Measurements from ENCODE around the gene ANK3.

Gene ANK3

DNA sequence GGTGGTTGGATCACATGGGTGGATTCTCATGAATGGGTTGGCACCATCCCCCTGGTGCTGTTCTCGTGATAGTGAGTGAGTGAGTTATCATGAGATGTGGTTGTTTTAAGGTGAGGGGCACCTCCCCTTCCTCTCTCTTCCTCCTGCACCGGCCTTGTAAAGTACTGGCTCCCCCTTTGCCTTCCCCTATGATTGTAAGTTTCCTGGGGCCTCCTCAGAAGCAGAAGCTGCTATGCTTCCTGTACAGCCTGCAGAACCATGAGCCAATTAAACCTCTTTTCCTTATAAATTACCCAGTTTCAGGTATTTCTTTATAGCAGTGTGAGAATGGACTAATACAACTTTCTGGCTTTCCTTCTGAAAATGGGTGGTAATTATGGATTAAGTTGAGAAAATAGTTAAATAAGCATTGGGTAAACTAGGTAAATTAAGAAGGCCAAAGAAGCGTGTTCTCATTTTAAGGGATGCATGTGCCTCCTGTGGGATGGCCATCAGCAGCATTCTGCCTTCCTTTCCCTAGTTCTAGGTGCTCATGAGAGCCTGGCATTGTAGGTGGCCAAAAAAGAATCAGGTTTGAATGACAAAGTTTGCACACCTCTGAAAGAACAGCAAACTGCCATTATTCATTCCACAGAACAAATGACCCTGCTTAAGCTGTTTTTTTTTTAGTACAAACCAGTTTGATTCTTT, 242.0 kb downstream of the ANK3 start:
- H3K4me3 Mint-ChIP-seq: no peak overlapping the region
- TF ChIP-seq, protein P1, sequence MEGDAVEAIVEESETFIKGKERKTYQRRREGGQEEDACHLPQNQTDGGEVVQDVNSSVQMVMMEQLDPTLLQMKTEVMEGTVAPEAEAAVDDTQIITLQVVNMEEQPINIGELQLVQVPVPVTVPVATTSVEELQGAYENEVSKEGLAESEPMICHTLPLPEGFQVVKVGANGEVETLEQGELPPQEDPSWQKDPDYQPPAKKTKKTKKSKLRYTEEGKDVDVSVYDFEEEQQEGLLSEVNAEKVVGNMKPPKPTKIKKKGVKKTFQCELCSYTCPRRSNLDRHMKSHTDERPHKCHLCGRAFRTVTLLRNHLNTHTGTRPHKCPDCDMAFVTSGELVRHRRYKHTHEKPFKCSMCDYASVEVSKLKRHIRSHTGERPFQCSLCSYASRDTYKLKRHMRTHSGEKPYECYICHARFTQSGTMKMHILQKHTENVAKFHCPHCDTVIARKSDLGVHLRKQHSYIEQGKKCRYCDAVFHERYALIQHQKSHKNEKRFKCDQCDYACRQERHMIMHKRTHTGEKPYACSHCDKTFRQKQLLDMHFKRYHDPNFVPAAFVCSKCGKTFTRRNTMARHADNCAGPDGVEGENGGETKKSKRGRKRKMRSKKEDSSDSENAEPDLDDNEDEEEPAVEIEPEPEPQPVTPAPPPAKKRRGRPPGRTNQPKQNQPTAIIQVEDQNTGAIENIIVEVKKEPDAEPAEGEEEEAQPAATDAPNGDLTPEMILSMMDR (IDR thresholded peaks at IDR 0.05; ENCODE audit: unreplicated experiment in 3 of 3): no peak
- H3K36me3 Mint-ChIP-seq (ENCODE audit: low read depth): peaks cover 8% of the 10 kb centered on the region
- H3K27ac Mint-ChIP-seq: peak overlapping the region; percentile 90 to 94 (median 91)
- H3K27me3 Mint-ChIP-seq (ENCODE audit: low read depth): no peaks in the 10 kb centered on the region
- H3K9me3 Mint-ChIP-seq: no peaks in the 10 kb centered on the region
- peaks cover 43% of the 10 kb centered on the region for H3K4me1 Mint-ChIP-seq

DNA sequence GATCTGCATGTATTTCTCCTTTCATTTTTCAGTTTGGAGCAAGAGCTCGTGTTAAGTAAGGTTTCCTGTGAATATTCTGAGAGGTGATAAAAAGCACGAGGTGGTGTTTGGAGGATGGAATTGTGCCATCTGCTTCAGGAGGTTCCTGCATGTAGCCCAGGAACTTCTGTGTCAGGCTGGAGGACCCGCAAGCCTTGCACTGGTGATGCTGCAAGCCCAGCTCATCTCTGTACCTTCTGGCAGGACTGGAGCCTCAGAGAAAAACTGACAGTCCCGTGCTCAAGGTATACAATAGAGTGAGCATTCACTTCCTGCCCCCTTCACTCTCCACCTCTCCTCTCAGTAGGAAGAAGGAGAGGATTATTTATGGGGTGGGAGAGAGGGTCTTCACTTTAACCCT, 242.7 kb downstream of the ANK3 start:
- TF ChIP-seq, protein P1 (IDR thresholded peaks at IDR 0.05; ENCODE audit: unreplicated experiment in 3 of 3): no peak
- H3K4me3 Mint-ChIP-seq: no peak overlapping the region
- peaks cover 43% of the 10 kb centered on the region for H3K4me1 Mint-ChIP-seq
- H3K27ac Mint-ChIP-seq: peak overlapping the region; percentile 74 to 94 (median 91)
- peaks cover 8% of the 10 kb centered on the region for H3K36me3 Mint-ChIP-seq (ENCODE audit: low read depth)
- H3K27me3 Mint-ChIP-seq (ENCODE audit: low read depth): no peaks in the 10 kb centered on the region
- no peaks in the 10 kb centered on the region for H3K9me3 Mint-ChIP-seq

DNA sequence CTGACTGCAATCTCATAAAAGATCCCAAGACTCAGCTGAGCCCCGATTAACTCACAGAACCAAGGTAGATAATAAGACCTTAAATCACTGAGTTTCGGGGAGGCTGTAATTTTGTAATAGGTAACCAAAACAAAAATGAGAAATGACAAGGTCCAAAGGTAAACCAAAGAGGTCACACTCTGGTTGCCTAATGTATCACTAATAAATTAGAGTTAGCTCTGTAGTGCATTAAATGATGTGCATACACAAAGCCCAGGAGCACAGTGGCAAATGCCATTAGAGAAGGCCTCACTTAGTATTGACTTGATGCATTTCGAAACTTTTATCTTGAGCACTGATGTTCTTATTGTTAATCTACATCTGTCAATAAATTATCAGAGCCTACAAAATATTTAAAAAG, 245.6 kb downstream of the ANK3 start:
- H3K27ac Mint-ChIP-seq: peak overlapping the region; percentile 47 to 73 (median 67)
- no peaks in the 10 kb centered on the region for H3K36me3 Mint-ChIP-seq (ENCODE audit: low read depth)
- no peak overlapping the region for H3K4me3 Mint-ChIP-seq
- no peaks in the 10 kb centered on the region for H3K9me3 Mint-ChIP-seq
- H3K27me3 Mint-ChIP-seq (ENCODE audit: low read depth): no peaks in the 10 kb centered on the region
- H3K4me1 Mint-ChIP-seq: peaks cover 32% of the 10 kb centered on the region
- TF ChIP-seq, protein P1 (IDR thresholded peaks at IDR 0.05; ENCODE audit: unreplicated experiment in 3 of 3): no peak

DNA sequence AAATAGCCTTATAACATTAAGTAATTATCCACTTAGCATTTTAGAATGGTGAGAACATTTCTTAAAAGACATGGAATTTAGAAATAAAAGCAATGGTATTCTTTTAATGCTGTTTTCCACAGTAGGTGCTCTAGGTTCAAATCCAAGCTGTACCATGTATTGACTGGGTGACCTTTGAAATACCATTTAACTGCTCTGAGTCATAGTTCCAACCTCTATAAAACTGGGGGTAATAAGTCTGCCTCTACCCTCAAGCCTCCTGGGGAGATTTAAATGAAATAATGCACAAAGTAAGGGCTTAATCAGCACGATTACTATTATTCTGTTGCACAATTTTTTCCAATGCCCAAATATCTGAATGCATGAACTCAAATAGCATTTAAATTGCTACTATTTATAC, 246.9 kb downstream of the ANK3 start:
- H3K36me3 Mint-ChIP-seq (ENCODE audit: low read depth): no peaks in the 10 kb centered on the region
- TF ChIP-seq, protein P1 (IDR thresholded peaks at IDR 0.05; ENCODE audit: unreplicated experiment in 3 of 3): no peak
- no peak overlapping the region for H3K4me3 Mint-ChIP-seq
- H3K9me3 Mint-ChIP-seq: no peaks in the 10 kb centered on the region
- no peaks in the 10 kb centered on the region for H3K27me3 Mint-ChIP-seq (ENCODE audit: low read depth)
- no peak overlapping the region for H3K27ac Mint-ChIP-seq
- H3K4me1 Mint-ChIP-seq: peaks cover 22% of the 10 kb centered on the region

DNA sequence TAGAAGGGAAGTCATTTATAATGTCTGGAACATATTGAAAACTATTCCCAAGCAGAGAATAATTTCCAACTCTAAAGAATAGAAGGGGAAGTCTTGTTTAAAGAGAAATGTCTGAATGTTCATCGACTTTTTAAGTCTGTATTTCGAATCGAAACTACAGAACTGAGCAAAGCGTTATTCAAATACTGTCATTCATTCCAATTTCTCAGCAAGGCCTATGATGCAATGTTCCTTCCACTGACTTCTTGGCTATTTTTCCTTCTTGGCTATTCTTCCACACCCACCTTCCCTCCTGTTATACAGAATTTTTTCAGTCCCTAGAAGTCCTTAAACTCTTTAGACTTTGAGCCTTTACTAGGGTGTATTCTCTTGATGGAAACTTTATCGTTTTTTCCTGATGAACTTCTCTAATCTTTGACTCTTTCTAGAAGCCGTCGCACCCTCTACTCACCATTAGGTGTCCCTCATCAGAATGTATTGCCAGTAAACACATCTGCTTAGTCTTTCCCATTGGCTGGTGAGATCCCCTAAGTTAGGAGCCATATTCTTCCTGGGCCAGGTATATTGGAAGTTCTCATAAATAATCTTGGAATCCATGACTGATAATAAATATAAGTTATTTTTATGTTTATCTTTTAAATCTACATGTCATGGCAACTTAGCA, 247.6 kb downstream of the ANK3 start:
- TF ChIP-seq, protein P1 (IDR thresholded peaks at IDR 0.05; ENCODE audit: unreplicated experiment in 3 of 3): no peak
- peaks cover 18% of the 10 kb centered on the region for H3K4me1 Mint-ChIP-seq
- no peaks in the 10 kb centered on the region for H3K36me3 Mint-ChIP-seq (ENCODE audit: low read depth)
- peak overlapping the region in 2 of 3 experiments; percentile 32 to 48 for H3K4me3 Mint-ChIP-seq
- H3K27ac Mint-ChIP-seq: no peak overlapping the region
- no peaks in the 10 kb centered on the region for H3K27me3 Mint-ChIP-seq (ENCODE audit: low read depth)
- H3K9me3 Mint-ChIP-seq: no peaks in the 10 kb centered on the region

All from nephron (organoid).